Measurements from ENCODE around the gene MRGPRG. TPM values are rescaled to one million over a fixed set of nuclear protein-coding genes. Genes with fewer than 3 reads are reported as not detected.

MRGPRG gene
- total and polyA plus RNA-seq, 2 of the 4 experiments (the other 2 are of a cell fraction) = not detected

- ATAC-seq (ENCODE audit: low read depth) = no peak
- intact Hi-C loops (cut with micrococcal nuclease) = no loop called here
Observed at GRCh38 chr11:3214420-3214699, 4.3 kb downstream of the MRGPRG start.

More at GRCh38 chr11:3214420-3214699, 4.3 kb downstream of the MRGPRG start:
- Histone ChIP-seq H3K4ac (ENCODE audit: low read depth, low read length) (no peak overlapping the region), H3K36me3 (ENCODE audit: control insufficient read depth, insufficient read depth, low read length) (no peaks in the 10 kb centered on the region), H4K8ac (ENCODE audit: low read depth in 2 of 2, low read length in 2 of 2) (no peak overlapping the region), H2AK9ac (replicated peaks; ENCODE audit: low read depth, low read length, poor library complexity) (no peak overlapping the region), H3K27me3 (ENCODE audit: control insufficient read depth, insufficient read depth, low read length) (peaks cover 34% of the 10 kb centered on the region), H3K9me1 (ENCODE audit: insufficient read depth, low read length) (no peaks in the 10 kb centered on the region), H3K4me3 (ENCODE audit: insufficient read depth, low read depth, low read length) (no peak overlapping the region), H2AK5ac (ENCODE audit: low read depth, low read length) (no peak overlapping the region), H4K91ac (ENCODE audit: insufficient read depth, low read depth, low read length) (no peak overlapping the region), H2AFZ (replicated peaks; ENCODE audit: low read length, poor library complexity) (no peak overlapping the region), H4K5ac (ENCODE audit: low read depth, low read length) (no peak overlapping the region), H3K9ac (ENCODE audit: low read depth, low read length) (no peak overlapping the region), H3K18ac (ENCODE audit: low read depth, low read length) (no peak overlapping the region), H2BK120ac (ENCODE audit: low read depth, low read length) (no peak overlapping the region), H3K4me2 (ENCODE audit: low read depth, low read length) (no peak overlapping the region), H3K14ac (replicated peaks; ENCODE audit: low read depth, low read length) (no peak overlapping the region), H2BK20ac (ENCODE audit: low read depth, low read length) (no peak overlapping the region), H2BK15ac (ENCODE audit: low read depth, low read length) (no peak overlapping the region), H3K23ac (ENCODE audit: low read depth, low read length) (no peak overlapping the region), H3K79me1 (ENCODE audit: low read depth in 1 of 2, low read length in 2 of 2) (no peaks in the 10 kb centered on the region), H2BK5ac (ENCODE audit: low read depth, low read length, poor library complexity, severe bottlenecking) (no peak overlapping the region), H4K20me1 (ENCODE audit: insufficient read depth, low read length) (no peaks in the 10 kb centered on the region), H3K9me3 (ENCODE audit: control insufficient read depth, insufficient read depth, low read length) (peaks cover 9% of the 10 kb centered on the region), H3K4me1 (ENCODE audit: control insufficient read depth, insufficient read depth, low read length) (no peaks in the 10 kb centered on the region), H3K56ac (ENCODE audit: extremely low read depth, insufficient read depth, low read length) (no peak overlapping the region), H3K27ac (ENCODE audit: insufficient read depth, low read length) (no peak overlapping the region)
- no TSS peak for BruUV-seq (replicated peaks)
- ChIA-PET POLR2A (ENCODE audit: unreplicated experiment) (no interaction called here), CTCF (no interaction called here)
- TF ChIP-seq, protein P1, sequence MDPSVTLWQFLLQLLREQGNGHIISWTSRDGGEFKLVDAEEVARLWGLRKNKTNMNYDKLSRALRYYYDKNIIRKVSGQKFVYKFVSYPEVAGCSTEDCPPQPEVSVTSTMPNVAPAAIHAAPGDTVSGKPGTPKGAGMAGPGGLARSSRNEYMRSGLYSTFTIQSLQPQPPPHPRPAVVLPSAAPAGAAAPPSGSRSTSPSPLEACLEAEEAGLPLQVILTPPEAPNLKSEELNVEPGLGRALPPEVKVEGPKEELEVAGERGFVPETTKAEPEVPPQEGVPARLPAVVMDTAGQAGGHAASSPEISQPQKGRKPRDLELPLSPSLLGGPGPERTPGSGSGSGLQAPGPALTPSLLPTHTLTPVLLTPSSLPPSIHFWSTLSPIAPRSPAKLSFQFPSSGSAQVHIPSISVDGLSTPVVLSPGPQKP (IDR thresholded peaks at IDR 0.05; ENCODE audit: borderline replicate concordance, low read depth, low read length) = no peak
- TF ChIP-seq BHLHE40 (IDR thresholded peaks at IDR 0.05; ENCODE audit: low read depth, low read length) = no peak
- no peak for TF ChIP-seq CHD1 (IDR thresholded peaks at IDR 0.05; ENCODE audit: low read depth, low read length)
- no peak for TF ChIP-seq POLR2A (IDR thresholded peaks at IDR 0.05; ENCODE audit: low read depth, low read length)
- TF ChIP-seq MAZ (IDR thresholded peaks at IDR 0.05; ENCODE audit: borderline replicate concordance, low read depth, low read length) = no peak
- TF ChIP-seq CEBPB (IDR thresholded peaks at IDR 0.05; ENCODE audit: low read depth, low read length) = no peak
- no peak for TF ChIP-seq RAD21 (IDR thresholded peaks at IDR 0.05; ENCODE audit: low read length)
- TF ChIP-seq FOS (IDR thresholded peaks at IDR 0.05; ENCODE audit: low read depth, low read length) = no peak
- no peak for TF ChIP-seq MXI1 (IDR thresholded peaks at IDR 0.05; ENCODE audit: borderline replicate concordance, low read depth, low read length)
- TF ChIP-seq RCOR1 (IDR thresholded peaks at IDR 0.05; ENCODE audit: insufficient replicate concordance, low read length) = no peak
- no peak for TF ChIP-seq SMC3 (IDR thresholded peaks at IDR 0.05; ENCODE audit: low read depth, low read length)
- in situ Hi-C loops (cut with MboI; ENCODE audit: low sequenced_read_pairs) = no loop called here
- no peak for DNase-seq
- dilution Hi-C loops (cut with HindIII; ENCODE audit: low sequenced_read_pairs, unreplicated experiment) = no loop called here
- no CpG with 5 or more reads among the region's 4 CpGs for WGBS, 2 experiments (ENCODE audit: extremely low coverage in 2 of 2, insufficient read length in 1 of 2)

Measured in IMR-90 (cell line).